ENCODE measurements around the gene IFNA8.
"Not testable (repeated sequence)": the region's sequence is repeated elsewhere in the genome, so short reads cannot be mapped to it uniquely, and the experiment has no call there.

IFNA8 gene

GRCh38 chr9:21429191-21429590, 20.3 kb downstream of the IFNA8 start:
- no peak for DNase-seq

- DNase-seq: no peak
These were observed 23.9 kb downstream of the IFNA8 start for GRCh38 chr9:21432672-21433425.

- no peak for DNase-seq
These were observed 25.5 kb downstream of the IFNA8 start for GRCh38 chr9:21434202-21435014.

GRCh38 chr9:21435015-21435383, 26.1 kb downstream of the IFNA8 start:
- DNase-seq: not testable (repeated sequence)

GRCh38 chr9:21440139-21440538, 31.2 kb downstream of the IFNA8 start, which contains the start of gene IFNA1:
Gene IFNA1 (plus strand): TSS chr9:21440439. CDS start chr9:21440508, 69 bp downstream.
- no peak for DNase-seq

- no peak for DNase-seq
These were observed 35.1 kb downstream of the IFNA8 start for GRCh38 chr9:21443849-21444625.

GRCh38 chr9:21449312-21449711, 40.4 kb downstream of the IFNA8 start:
- DNase-seq: not testable (repeated sequence)

GRCh38 chr9:21450733-21451394, 41.9 kb downstream of the IFNA8 start:
- DNase-seq: no peak

GRCh38 chr9:21452681-21453080, 43.8 kb downstream of the IFNA8 start:
- no peak for DNase-seq

- DNase-seq: peak; percentile 8
These were observed 45.2 kb downstream of the IFNA8 start for GRCh38 chr9:21454149-21454548.

- peak; percentile 29 for DNase-seq
These were observed 46.4 kb downstream of the IFNA8 start for GRCh38 chr9:21455320-21455719.
